WTC11 (cell line): ENCODE measurements around the gene CCDC12. TPM values are rescaled to one million over a fixed set of nuclear protein-coding genes. Genes with fewer than 3 reads are reported as not detected.

Source experiments
- ATAC-seq: fragments of 200-7000 bp; cut with Tn5 transposase; 2 replicates; pipeline ENCODE4 v1.10.0; 2021; ENCODE audit warnings: mild to moderate bottlenecking, moderate library complexity
- CTCF ChIA-PET: fragments of 300-600 bp; sonication (Branson Sonifier 250); formaldehyde crosslinking; loops from one replicate; lab custom pipeline; 2021; ENCODE audit warnings: antibody characterized with exemption; lab: Charles Lee
- POLR2A ChIA-PET: fragments of 350-600 bp; sonication (Branson Sonifier 250); formaldehyde crosslinking; loops from one replicate; lab custom pipeline; 2021; ENCODE audit warnings: antibody characterized with exemption; lab: Charles Lee
- DNase-seq: peaks from one replicate; pipeline ENCODE4 v3.0.0; 2021; ENCODE audit warnings: low spot score
- H3K27ac Mint-ChIP-seq: 2 replicates; pipeline ENCODE4 v1.8.0; 2021; ENCODE audit warnings: mixed read lengths
- H3K27me3 Mint-ChIP-seq: 2 replicates; pipeline ENCODE4 v1.8.0; 2021; ENCODE audit warnings: low read depth, mild to moderate bottlenecking, moderate library complexity, mixed read lengths
- H3K36me3 Mint-ChIP-seq: 2 replicates; pipeline ENCODE4 v1.8.0; 2021; ENCODE audit warnings: mixed read lengths
- H3K4me1 Mint-ChIP-seq: 2 replicates; pipeline ENCODE4 v1.8.0; 2022; ENCODE audit warnings: mixed read lengths
- H3K4me3 Mint-ChIP-seq: 2 replicates; pipeline ENCODE4 v1.8.0; 2021; ENCODE audit warnings: mild to moderate bottlenecking, moderate library complexity, mixed read lengths
- H3K9me3 Mint-ChIP-seq: 2 replicates; pipeline ENCODE4 v1.8.0; 2021; ENCODE audit warnings: mixed read lengths
- ATF2 ChIP-seq: sonication (generic); formaldehyde crosslinking; IDR thresholded peaks from 2 replicates; pipeline ENCODE4 v1.8.1; 2022; ENCODE audit warnings: low read depth, missing genetic modification reagents, borderline replicate concordance
- E2F4 ChIP-seq: sonication (generic); formaldehyde crosslinking; IDR thresholded peaks from 2 replicates; pipeline ENCODE4 v1.8.1; 2022; ENCODE audit warnings: low read depth, mild to moderate bottlenecking, moderate library complexity, missing genetic modification reagents, borderline replicate concordance
- E2F5 ChIP-seq: sonication (generic); formaldehyde crosslinking; IDR thresholded peaks from 2 replicates; pipeline ENCODE4 v1.8.1; 2022; ENCODE audit warnings: mild to moderate bottlenecking, moderate library complexity, missing genetic modification reagents
- ELF4 ChIP-seq: sonication (generic); formaldehyde crosslinking; IDR thresholded peaks from 2 replicates; pipeline ENCODE4 v1.8.1; 2022; ENCODE audit warnings: low read depth, mild to moderate bottlenecking, moderate library complexity, missing genetic modification reagents
- ETV6 ChIP-seq: sonication (generic); formaldehyde crosslinking; IDR thresholded peaks from 2 replicates; pipeline ENCODE4 v1.8.1; 2022; ENCODE audit warnings: mild to moderate bottlenecking, missing genetic modification reagents
- FOXK1 ChIP-seq: sonication (generic); formaldehyde crosslinking; IDR thresholded peaks from 2 replicates; pipeline ENCODE4 v1.8.0; 2022; ENCODE audit warnings: mild to moderate bottlenecking, moderate library complexity, missing genetic modification reagents
- GABPB1 ChIP-seq: sonication (generic); formaldehyde crosslinking; IDR thresholded peaks from 2 replicates; pipeline ENCODE4 v1.8.1; 2023; ENCODE audit warnings: mild to moderate bottlenecking, missing genetic modification reagents
- HMGA2 ChIP-seq: fragments of 250-450 bp; sonication (Bioruptor Pico); IDR thresholded peaks from 2 replicates; pipeline ENCODE4 v1.4.0; 2021; ENCODE audit warnings: mild to moderate bottlenecking, moderate library complexity
- IRF2 ChIP-seq: sonication (generic); formaldehyde crosslinking; IDR thresholded peaks from 2 replicates; pipeline ENCODE4 v1.8.0; 2022; ENCODE audit warnings: low read depth, missing genetic modification reagents, borderline replicate concordance
- JAZF1 ChIP-seq: fragments of 250-450 bp; sonication (Bioruptor Pico); IDR thresholded peaks from 2 replicates; pipeline ENCODE4 v1.9.0; 2021; ENCODE audit warnings: moderate library complexity, mild to moderate bottlenecking, inconsistent platforms
- KAT7 ChIP-seq: sonication (generic); formaldehyde crosslinking; IDR thresholded peaks from 2 replicates; pipeline ENCODE4 v1.8.1; 2023; ENCODE audit warnings: missing genetic modification reagents, mild to moderate bottlenecking, borderline replicate concordance
- MLX ChIP-seq: sonication (generic); formaldehyde crosslinking; IDR thresholded peaks from 2 replicates; pipeline ENCODE4 v1.8.1; 2023; ENCODE audit warnings: mild to moderate bottlenecking, missing genetic modification reagents, moderate library complexity
- MXD4 ChIP-seq: fragments of 250-450 bp; sonication (Bioruptor Pico); IDR thresholded peaks from 2 replicates; pipeline ENCODE4 v1.8.0; 2021; ENCODE audit warnings: mild to moderate bottlenecking, moderate library complexity, borderline replicate concordance
- NR3C1 ChIP-seq: sonication (generic); formaldehyde crosslinking; conservative IDR thresholded peaks from 2 replicates; pipeline ENCODE4 v1.8.1; 2023; ENCODE audit warnings: low read depth, mild to moderate bottlenecking, missing genetic modification reagents
- PRDM15 ChIP-seq: sonication (generic); formaldehyde crosslinking; IDR thresholded peaks from 2 replicates; pipeline ENCODE4 v1.8.0; 2022; ENCODE audit warnings: missing genetic modification reagents
- PREB ChIP-seq: sonication (generic); formaldehyde crosslinking; IDR thresholded peaks from 2 replicates; pipeline ENCODE4 v1.8.1; 2022; ENCODE audit warnings: mild to moderate bottlenecking, missing genetic modification reagents, moderate library complexity, borderline replicate concordance
- RELA ChIP-seq: sonication (generic); formaldehyde crosslinking; IDR thresholded peaks from 2 replicates; pipeline ENCODE4 v1.8.1; 2022; ENCODE audit warnings: missing genetic modification reagents, mild to moderate bottlenecking, borderline replicate concordance
- SP1 ChIP-seq: sonication (generic); formaldehyde crosslinking; conservative IDR thresholded peaks from 2 replicates; pipeline ENCODE4 v1.8.1; 2022; ENCODE audit warnings: missing genetic modification reagents
- ZBTB21 ChIP-seq: sonication (generic); formaldehyde crosslinking; IDR thresholded peaks from 2 replicates; pipeline ENCODE4 v1.8.1; 2023; ENCODE audit warnings: mild to moderate bottlenecking, missing genetic modification reagents, borderline replicate concordance
- ZMAT4 ChIP-seq: fragments of 250-450 bp; sonication (Bioruptor Pico); IDR thresholded peaks from 2 replicates; pipeline ENCODE4 v1.9.0; 2021; ENCODE audit warnings: mild to moderate bottlenecking
- ZNF138 ChIP-seq: sonication (generic); formaldehyde crosslinking; conservative IDR thresholded peaks from 2 replicates; pipeline ENCODE4 v1.8.1; 2022; ENCODE audit warnings: mild to moderate bottlenecking, moderate library complexity, missing genetic modification reagents
- ZNF232 ChIP-seq: sonication (generic); formaldehyde crosslinking; IDR thresholded peaks from 2 replicates; pipeline ENCODE4 v1.8.0; 2022; ENCODE audit warnings: mild to moderate bottlenecking, missing genetic modification reagents
- ZNF396 ChIP-seq: fragments of 250-450 bp; sonication (Bioruptor Pico); IDR thresholded peaks from 2 replicates; pipeline ENCODE4 v1.8.0; 2021; ENCODE audit warnings: mild to moderate bottlenecking, moderate library complexity, borderline replicate concordance
- total RNA-seq: library from RNA; stranded (reverse); gene quantifications from 3 replicates; pipeline ENCODE4 v1.2.3, GENCODE V29; 2021

CCDC12 gene
- total RNA-seq, 1 experiment from 2014 or later, result 59.1 TPM

GRCh38 chr3:46976326-46977190 is at the start of gene CCDC12 (continued):
- no peak for TF ChIP-seq ZNF232 (CRISPR knock-in tag)
- TF ChIP-seq SP1 (CRISPR knock-in tag), result peak; percentile 93
- TF ChIP-seq JAZF1 (CRISPR knock-in tag), result no peak
- no peak for TF ChIP-seq MXD4 (CRISPR knock-in tag)
- TF ChIP-seq ZNF396, result no peak
- peak; percentile 91 for TF ChIP-seq ETV6 (CRISPR knock-in tag)
- no peak for TF ChIP-seq NR3C1 (CRISPR knock-in tag)

GRCh38 chr3:47024932-47025331 is 48.4 kb upstream of the CCDC12 start:
- no peak overlapping the region for H3K4me3 Mint-ChIP-seq
- H3K36me3 Mint-ChIP-seq, result peaks cover 9% of the 10 kb centered on the region
- TF ChIP-seq ZBTB21 (CRISPR knock-in tag), result no peak
- TF ChIP-seq ZNF232 (CRISPR knock-in tag), result no peak
- TF ChIP-seq KAT7 (CRISPR knock-in tag), result no peak
- no peak for TF ChIP-seq HMGA2 (CRISPR knock-in tag)
- TF ChIP-seq ELF4, result no peak
- TF ChIP-seq E2F5 (CRISPR knock-in tag), result no peak
- no peak for TF ChIP-seq ZNF138
- no peak for TF ChIP-seq PRDM15 (CRISPR knock-in tag)
- TF ChIP-seq E2F4, result no peak
- CTCF ChIA-PET, result no interaction called here
- POLR2A ChIA-PET, result interaction anchor here (0.6 kb wide), 1 partner anchor 14 kb away, joined by 3 read pairs; no protein-coding TSS in a partner anchor
- ATAC-seq (peak; percentile 48), DNase-seq (no peak)
- H3K27ac Mint-ChIP-seq, result no peak overlapping the region
- H3K4me1 Mint-ChIP-seq, result peaks cover 8% of the 10 kb centered on the region
- no peaks in the 10 kb centered on the region for H3K9me3 Mint-ChIP-seq
- H3K27me3 Mint-ChIP-seq, result no peaks in the 10 kb centered on the region

- peaks cover 10% of the 10 kb centered on the region for H3K4me1 Mint-ChIP-seq
- H3K9me3 Mint-ChIP-seq, result no peaks in the 10 kb centered on the region
- H3K27me3 Mint-ChIP-seq, result no peaks in the 10 kb centered on the region
- DNase-seq (no peak), ATAC-seq (no peak)
- H3K27ac Mint-ChIP-seq, result no peak overlapping the region
- POLR2A ChIA-PET, result no interaction called here
- CTCF ChIA-PET, result no interaction called here
- no peak overlapping the region for H3K4me3 Mint-ChIP-seq
- peaks cover 22% of the 10 kb centered on the region for H3K36me3 Mint-ChIP-seq
- TF ChIP-seq HMGA2 (CRISPR knock-in tag), result no peak
- TF ChIP-seq MLX (CRISPR knock-in tag), result no peak
- no peak for TF ChIP-seq IRF2 (CRISPR knock-in tag)
- TF ChIP-seq ZMAT4 (CRISPR knock-in tag), result no peak
- no peak for TF ChIP-seq GABPB1 (CRISPR knock-in tag)
- no peak for TF ChIP-seq RELA (CRISPR knock-in tag)
- no peak for TF ChIP-seq SP1 (CRISPR knock-in tag)
- no peak for TF ChIP-seq PREB
- no peak for TF ChIP-seq ZNF232 (CRISPR knock-in tag)
- TF ChIP-seq ATF2, result no peak
- TF ChIP-seq FOXK1 (CRISPR knock-in tag), result no peak
Measured at GRCh38 chr3:47022641-47023071, 46.1 kb upstream of the CCDC12 start.
